Caco-2 (cell line): ENCODE results near the gene TBC1D24. TPM values are rescaled to one million over a fixed set of nuclear protein-coding genes. Genes with fewer than 3 reads are reported as not detected.

Source experiments
- BruUV-seq: library from RNA; stranded (reverse); fragments of 400-500 nt; replicated peaks from 2 replicates; lab custom pipeline; 2021; lab: Mats Ljungman, UMichigan
- CTCF ChIA-PET: fragments of 300-600 bp; sonication (Branson Sonifier 250); formaldehyde crosslinking; loops from one replicate; lab custom pipeline; 2022; ENCODE audit warnings: antibody characterized with exemption; lab: Charles Lee
- POLR2A ChIA-PET: fragments of 300-600 bp; sonication (Branson Sonifier 250); formaldehyde crosslinking; loops from one replicate; lab custom pipeline; 2022; ENCODE audit warnings: antibody characterized with exemption; lab: Charles Lee
- DNase-seq, 2 experiments: peaks; one replicate each; pipeline versions ENCODE4 v3.0.0 to v3.0.0-alpha.2; 2020 to 2022
- H3K27me3 ChIP-seq: replicated peaks from 2 replicates; pipeline ENCODE4 v1.6.0; 2011; ENCODE audit warnings: low read length; ENCODE audit not compliant: control insufficient read depth, insufficient read depth
- H3K36me3 ChIP-seq: 2 replicates; pipeline ENCODE4 v1.5.1; 2011; ENCODE audit warnings: low read length; ENCODE audit not compliant: control insufficient read depth, insufficient read depth
- H3K4me1 ChIP-seq: fragments of 250-450 bp; sonication (Bioruptor Pico); 2 replicates; pipeline ENCODE4 v1.5.1; 2020; ENCODE audit warnings: mild to moderate bottlenecking
- H3K4me3 ChIP-seq: 2 replicates; pipeline ENCODE4 v1.5.1; 2011; ENCODE audit warnings: low read depth, mild to moderate bottlenecking, control low read depth, low read length
- H3K9me3 ChIP-seq: fragments of 250-450 bp; sonication (Bioruptor Pico); 2 replicates; pipeline ENCODE4 v1.5.1; 2020; ENCODE audit warnings: mild to moderate bottlenecking, moderate library complexity
- H3K27ac Mint-ChIP-seq: one replicate; pipeline ENCODE4 v1.8.0; 2022; ENCODE audit warnings: mixed read lengths; ENCODE audit not compliant: unreplicated experiment
- H3K27me3 Mint-ChIP-seq: one replicate; pipeline ENCODE4 v1.8.0; 2022; ENCODE audit warnings: mixed read lengths; ENCODE audit not compliant: insufficient read depth, unreplicated experiment
- H3K36me3 Mint-ChIP-seq: one replicate; pipeline ENCODE4 v1.8.0; 2022; ENCODE audit warnings: mild to moderate bottlenecking, mixed read lengths; ENCODE audit not compliant: insufficient read depth, unreplicated experiment
- H3K4me1 Mint-ChIP-seq: one replicate; pipeline ENCODE4 v1.8.0; 2022; ENCODE audit warnings: low read depth, mixed read lengths; ENCODE audit not compliant: unreplicated experiment
- H3K4me3 Mint-ChIP-seq: one replicate; pipeline ENCODE4 v1.8.0; 2022; ENCODE audit warnings: mild to moderate bottlenecking, moderate library complexity, mixed read lengths; ENCODE audit not compliant: unreplicated experiment
- H3K9me3 Mint-ChIP-seq: one replicate; pipeline ENCODE4 v1.8.0; 2022; ENCODE audit warnings: mixed read lengths; ENCODE audit not compliant: unreplicated experiment
- CTCF ChIP-seq, 2 experiments: fragments of 200-600 bp in 1 of 2; IDR thresholded peaks; 1 replicate in 1 of 2; 2 replicates in 1 of 2; pipeline versions ENCODE4 v1.5.1 to v1.8.0; 2011 to 2022; ENCODE audit warnings: antibody characterized with exemption in 1 of 2, control low read depth in 1 of 2, inconsistent platforms in 1 of 2, low read depth in 1 of 2, low read length in 1 of 2, mild to moderate bottlenecking in 1 of 2, moderate library complexity in 1 of 2; ENCODE audit not compliant: insufficient read depth in 1 of 2, severe bottlenecking in 1 of 2, unreplicated experiment in 1 of 2
- intact Hi-C: fragments of 100-400 bp; cut with micrococcal nuclease; formaldehyde crosslinking; loops from one replicate; pipeline ENCODE4 v1.10.0; 2022; ENCODE audit not compliant: unreplicated experiment
- total RNA-seq: library from RNA; stranded (reverse); gene quantifications from 2 replicates; pipeline ENCODE4 v1.2.3, GENCODE V29; 2022

The TBC1D24 gene
- total RNA-seq, 1 experiment from 2014 or later, result 20.8 TPM

- no peak overlapping the region for H3K4me3 ChIP-seq
- Mint-ChIP-seq H3K27ac (peak overlapping the region; percentile 89), H3K4me1 (peaks cover 39% of the 10 kb centered on the region), H3K4me3 (peak overlapping the region; percentile 87), H3K27me3 (no peaks in the 10 kb centered on the region), H3K9me3 (no peaks in the 10 kb centered on the region), H3K36me3 (peaks cover 68% of the 10 kb centered on the region)
- CTCF ChIA-PET, result interaction anchor here (1.4 kb wide), 1 partner anchor 13 kb away, joined by 4 read pairs; no protein-coding TSS in a partner anchor
- H3K9me3 ChIP-seq, result no peaks in the 10 kb centered on the region
- H3K36me3 ChIP-seq, result peaks cover 5% of the 10 kb centered on the region
- DNase-seq, result no peak
- intact Hi-C loops, result no loop called here
- no TSS peak for BruUV-seq
- H3K4me1 ChIP-seq, result peaks cover 32% of the 10 kb centered on the region
- POLR2A ChIA-PET, result no interaction called here
- H3K27me3 ChIP-seq, result no peaks in the 10 kb centered on the region
- TF ChIP-seq CTCF (IDR thresholded peaks at IDR 0.05; ENCODE audit: insufficient read depth in 1 of 2, low read depth in 1 of 2, low read length in 1 of 2, severe bottlenecking in 1 of 2, unreplicated experiment in 1 of 2), result no peak
These were observed 44.1 kb downstream of the TBC1D24 start for GRCh38 chr16:2518823-2519710.

GRCh38 chr16:2519711-2520080 lies 44.8 kb downstream of the TBC1D24 start:
- no peak for TF ChIP-seq CTCF (IDR thresholded peaks at IDR 0.05; ENCODE audit: insufficient read depth in 1 of 2, low read depth in 1 of 2, low read length in 1 of 2, severe bottlenecking in 1 of 2, unreplicated experiment in 1 of 2)
- peaks cover 5% of the 10 kb centered on the region for H3K36me3 ChIP-seq
- ChIA-PET CTCF (interaction anchor here (0.6 to 1.4 kb wide), 3 partner anchors 13 to 400 kb away, joined by 3 to 4 read pairs (median 4); no protein-coding TSS in a partner anchor), POLR2A (interaction anchor here (0.8 to 1.7 kb wide), 4 partner anchors 11 to 89 kb away, joined by 3 to 15 read pairs (median 7); partner anchors contain the start of gene CEMP1)
- H3K27ac Mint-ChIP-seq, result peak overlapping the region; percentile 89
- peaks cover 45% of the 10 kb centered on the region for H3K4me1 Mint-ChIP-seq
- no peak for DNase-seq
- H3K4me3 ChIP-seq, result no peak overlapping the region
- intact Hi-C loops, result no loop called here
- peaks cover 70% of the 10 kb centered on the region for H3K36me3 Mint-ChIP-seq
- peaks cover 38% of the 10 kb centered on the region for H3K4me1 ChIP-seq
- H3K9me3 Mint-ChIP-seq, result no peaks in the 10 kb centered on the region
- H3K9me3 ChIP-seq, result no peaks in the 10 kb centered on the region
- BruUV-seq, result no TSS peak
- no peaks in the 10 kb centered on the region for H3K27me3 ChIP-seq
- H3K4me3 Mint-ChIP-seq, result peak overlapping the region; percentile 87
- H3K27me3 Mint-ChIP-seq, result no peaks in the 10 kb centered on the region

GRCh38 chr16:2520097-2520783 lies 45.3 kb downstream of the TBC1D24 start, which contains the start of gene AMDHD2:
Gene AMDHD2, plus strand, starts transcription at chr16:2520371. Its CDS starts 88 bp downstream, at chr16:2520459.
- Mint-ChIP-seq H3K36me3 (peaks cover 72% of the 10 kb centered on the region), H3K4me3 (peak within 1 kb of the TSS; percentile 87), H3K27me3 (no peaks in the 10 kb centered on the region), H3K9me3 (no peaks in the 10 kb centered on the region), H3K27ac (peak within 1 kb of the TSS; percentile 89), H3K4me1 (peaks cover 45% of the 10 kb centered on the region)
- ChIA-PET POLR2A (interaction anchor here (0.8 to 1.7 kb wide), 4 partner anchors 11 to 90 kb away, joined by 3 to 15 read pairs (median 7); partner anchors contain the start of gene CEMP1), CTCF (interaction anchor here (0.6 to 1.4 kb wide), 3 partner anchors 12 to 400 kb away, joined by 3 to 4 read pairs (median 4); no protein-coding TSS in a partner anchor)
- Histone ChIP-seq H3K27me3 (no peaks in the 10 kb centered on the region), H3K4me3 (peak within 1 kb of the TSS; percentile 74), H3K4me1 (peaks cover 37% of the 10 kb centered on the region), H3K36me3 (peaks cover 5% of the 10 kb centered on the region), H3K9me3 (no peaks in the 10 kb centered on the region)
- peak; percentile 89 to 90 for DNase-seq
- TF ChIP-seq CTCF (IDR thresholded peaks at IDR 0.05; ENCODE audit: insufficient read depth in 1 of 2, low read depth in 1 of 2, low read length in 1 of 2, severe bottlenecking in 1 of 2, unreplicated experiment in 1 of 2), result no peak
- intact Hi-C loops, result no loop called here
- BruUV-seq, result no TSS peak
